ENCODE measurements around the gene GATM.
"Not testable (repeated sequence)": the region's sequence is repeated elsewhere in the genome, so short reads cannot be mapped to it uniquely, and the experiment has no call there.

The GATM gene

GRCh38 chr15:45320581-45321205, 57.7 kb downstream of the GATM start:
- H3K9me3 ChIP-seq (ENCODE audit: control insufficient read depth, insufficient read depth, low read length) = 0 out of 2 replicates have a peak, but pooled peaks cover 4% of the 10 kb centered on the region
- H3K36me3 ChIP-seq (ENCODE audit: insufficient read depth, low read length) = no peaks in the 10 kb centered on the region
- H3K9ac ChIP-seq (ENCODE audit: low read depth, low read length) = no peak overlapping the region
- 0 out of 2 replicates have a peak, but pooled peaks cover under 1% of the 10 kb centered on the region for H3K4me1 ChIP-seq (ENCODE audit: insufficient read depth, low read length)

GRCh38 chr15:45319472-45320214, 58.7 kb downstream of the GATM start:
- Histone ChIP-seq H3K9me3 (ENCODE audit: control insufficient read depth, insufficient read depth, low read length) (0 out of 2 replicates have a peak, but pooled peaks cover 4% of the 10 kb centered on the region), H3K9ac (ENCODE audit: low read depth, low read length) (no peak overlapping the region), H3K4me1 (ENCODE audit: insufficient read depth, low read length) (no peaks in the 10 kb centered on the region)

DNA sequence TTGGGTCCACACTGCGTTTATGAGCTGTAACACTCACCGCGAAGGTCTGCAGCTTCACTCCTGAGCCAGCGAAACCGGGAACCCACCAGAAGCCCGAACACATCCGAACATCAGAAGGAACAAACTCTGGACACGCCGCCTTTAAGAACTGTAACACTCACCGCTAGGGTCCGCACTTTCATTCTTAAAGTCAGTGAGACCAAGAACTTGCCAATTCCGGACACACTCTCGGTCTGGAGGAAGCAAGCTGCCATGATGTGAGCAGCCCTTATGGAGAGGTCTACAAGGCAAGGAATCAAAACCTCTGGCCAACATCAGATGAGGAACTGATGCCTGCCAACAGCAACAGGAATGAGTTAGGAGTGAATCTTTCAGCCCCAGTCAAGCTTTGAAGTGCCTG, 63.4 kb downstream of the GATM start:
- Histone ChIP-seq H3K4me1 (ENCODE audit: insufficient read depth, low read length) (no peaks in the 10 kb centered on the region), H3K36me3 (ENCODE audit: insufficient read depth, low read length) (no peaks in the 10 kb centered on the region), H3K9me3 (ENCODE audit: control insufficient read depth, insufficient read depth, low read length) (no peaks in the 10 kb centered on the region), H3K9ac (ENCODE audit: low read depth, low read length) (no peak overlapping the region)

More at GRCh38 chr15:45319472-45320214, 58.7 kb downstream of the GATM start:
- H3K36me3 ChIP-seq (ENCODE audit: insufficient read depth, low read length) = no peaks in the 10 kb centered on the region

DNA sequence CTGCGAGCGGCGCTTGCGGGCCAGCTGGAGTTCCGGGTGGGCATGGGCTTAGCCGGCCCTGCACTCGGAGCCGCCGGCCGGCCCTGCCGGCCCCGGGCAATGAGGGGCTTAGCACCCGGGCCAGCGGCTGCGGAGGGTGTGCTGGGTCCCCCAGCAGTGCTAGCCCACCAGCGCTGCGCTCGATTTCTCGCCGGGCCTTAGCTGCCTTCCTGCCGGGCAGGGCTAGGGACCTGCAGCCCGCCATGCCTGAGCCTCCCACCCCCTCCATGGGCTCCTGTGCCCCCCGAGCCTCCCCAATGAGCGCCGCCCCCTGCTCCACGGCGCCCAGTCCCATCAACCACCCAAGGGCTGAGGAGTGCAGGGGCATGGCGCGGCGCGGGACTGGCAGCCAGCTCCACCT, 64.2 kb downstream of the GATM start:
- H3K4me1 ChIP-seq (ENCODE audit: insufficient read depth, low read length); H3K9me3 ChIP-seq (ENCODE audit: control insufficient read depth, insufficient read depth, low read length); H3K9ac ChIP-seq (ENCODE audit: low read depth, low read length); H3K36me3 ChIP-seq (ENCODE audit: insufficient read depth, low read length): not testable (repeated sequence)
